ENCODE measurements around the gene SLC35F3. TPM values are rescaled to one million over a fixed set of nuclear protein-coding genes. Genes with fewer than 3 reads are reported as not detected.

The SLC35F3 gene
- polyA plus RNA-seq, 1 donor from 2014 or later: 13.9 TPM

- Histone ChIP-seq H3K27me3 (ENCODE audit: insufficient read depth, low read depth, low read length) (no peaks in the 10 kb centered on the region), H3K4me3 (ENCODE audit: low read length) (no peak overlapping the region), H3K9me3 (ENCODE audit: low read length) (peaks cover 8% of the 10 kb centered on the region), H3K36me3 (ENCODE audit: insufficient read depth, low read length) (no peaks in the 10 kb centered on the region), H4K20me1 (ENCODE audit: insufficient read depth) (no peaks in the 10 kb centered on the region), H3K9ac (ENCODE audit: low read length) (no peak overlapping the region), H3K79me2 (replicated peaks; ENCODE audit: insufficient read depth, low read length) (no peaks in the 10 kb centered on the region), H2AFZ (ENCODE audit: low read depth, low read length) (no peak overlapping the region), H3K27ac (ENCODE audit: low read length) (no peak overlapping the region), H3K9me2 (ENCODE audit: insufficient read depth, low read length) (no peaks in the 10 kb centered on the region), H3K4me2 (ENCODE audit: low read length) (no peak overlapping the region), H3F3A (ENCODE audit: insufficient read depth, low read length, poor library complexity, severe bottlenecking) (no peaks in the 10 kb centered on the region)
- TF ChIP-seq MXI1 (conservative IDR thresholded peaks at IDR 0.05; ENCODE audit: poor library complexity, severe bottlenecking): no peak
- no peak for TF ChIP-seq EP300 (conservative IDR thresholded peaks at IDR 0.05; ENCODE audit: poor library complexity, severe bottlenecking)
- TF ChIP-seq SMC3 (conservative IDR thresholded peaks at IDR 0.05; ENCODE audit: poor library complexity): no peak
- no peak for TF ChIP-seq REST (IDR thresholded peaks at IDR 0.05; ENCODE audit: borderline replicate concordance)
- no peak for TF ChIP-seq TAF1 (IDR thresholded peaks at IDR 0.05; ENCODE audit: low read depth)
- TF ChIP-seq CTCF (IDR thresholded peaks at IDR 0.05; ENCODE audit: poor library complexity, severe bottlenecking): no peak
- no peak for TF ChIP-seq RAD21 (conservative IDR thresholded peaks at IDR 0.05)
- no peak for TF ChIP-seq POLR2AphosphoS5 (IDR thresholded peaks at IDR 0.05)
- TF ChIP-seq EZH2 (IDR thresholded peaks at IDR 0.05; ENCODE audit: borderline replicate concordance, insufficient read depth, low read length, poor library complexity, severe bottlenecking): no peak
Measured at GRCh38 chr1:234244482-234244881, 340.0 kb downstream of the SLC35F3 start.

GRCh38 chr1:234246638-234247116 is 342.2 kb downstream of the SLC35F3 start:
- H3K9me3 ChIP-seq (ENCODE audit: low read length): peaks cover 5% of the 10 kb centered on the region

More at GRCh38 chr1:234246638-234247116, 342.2 kb downstream of the SLC35F3 start:
- Histone ChIP-seq H3K36me3 (ENCODE audit: insufficient read depth, low read length) (no peaks in the 10 kb centered on the region), H3F3A (ENCODE audit: insufficient read depth, low read length, poor library complexity, severe bottlenecking) (no peaks in the 10 kb centered on the region), H2AFZ (ENCODE audit: low read depth, low read length) (no peak overlapping the region), H3K79me2 (replicated peaks; ENCODE audit: insufficient read depth, low read length) (no peaks in the 10 kb centered on the region), H3K27me3 (ENCODE audit: insufficient read depth, low read depth, low read length) (no peaks in the 10 kb centered on the region), H3K4me3 (ENCODE audit: low read length) (no peak overlapping the region), H3K4me2 (ENCODE audit: low read length) (no peak overlapping the region), H3K27ac (ENCODE audit: low read length) (no peak overlapping the region), H4K20me1 (ENCODE audit: insufficient read depth) (no peaks in the 10 kb centered on the region), H3K9me2 (ENCODE audit: insufficient read depth, low read length) (no peaks in the 10 kb centered on the region), H3K9ac (ENCODE audit: low read length) (no peak overlapping the region)
- TF ChIP-seq EP300 (conservative IDR thresholded peaks at IDR 0.05; ENCODE audit: poor library complexity, severe bottlenecking): no peak
- TF ChIP-seq REST (IDR thresholded peaks at IDR 0.05; ENCODE audit: borderline replicate concordance): no peak
- no peak for TF ChIP-seq CTCF (IDR thresholded peaks at IDR 0.05; ENCODE audit: poor library complexity, severe bottlenecking)
- TF ChIP-seq MXI1 (conservative IDR thresholded peaks at IDR 0.05; ENCODE audit: poor library complexity, severe bottlenecking): no peak
- no peak for TF ChIP-seq TAF1 (IDR thresholded peaks at IDR 0.05; ENCODE audit: low read depth)
- TF ChIP-seq POLR2AphosphoS5 (IDR thresholded peaks at IDR 0.05): no peak
- TF ChIP-seq SMC3 (conservative IDR thresholded peaks at IDR 0.05; ENCODE audit: poor library complexity): no peak
- TF ChIP-seq EZH2 (IDR thresholded peaks at IDR 0.05; ENCODE audit: borderline replicate concordance, insufficient read depth, low read length, poor library complexity, severe bottlenecking): no peak
- TF ChIP-seq RAD21 (conservative IDR thresholded peaks at IDR 0.05): no peak
